Osteocyte (in vitro differentiated cells): ENCODE data around the gene EFNA5. TPM values are rescaled to one million over a fixed set of nuclear protein-coding genes. Genes with fewer than 3 reads are reported as not detected.

ENCODE experiments used
- DNase-seq: peaks from one replicate; pipeline ENCODE4 v3.0.0; 2021; ENCODE audit warnings: mixed read lengths; ENCODE audit not compliant: unreplicated experiment; ENCODE audit errors: extremely low spot score
- H3K27ac Mint-ChIP-seq: one replicate; pipeline ENCODE4 v1.8.0; 2021; ENCODE audit warnings: mild to moderate bottlenecking, mixed read lengths; ENCODE audit not compliant: unreplicated experiment
- H3K27me3 Mint-ChIP-seq: one replicate; pipeline ENCODE4 v1.8.0; 2021; ENCODE audit warnings: mixed read lengths; ENCODE audit not compliant: unreplicated experiment
- H3K36me3 Mint-ChIP-seq: one replicate; pipeline ENCODE4 v1.8.0; 2021; ENCODE audit warnings: mixed read lengths; ENCODE audit not compliant: unreplicated experiment
- H3K4me1 Mint-ChIP-seq: one replicate; pipeline ENCODE4 v1.8.0; 2021; ENCODE audit warnings: mixed read lengths; ENCODE audit not compliant: unreplicated experiment
- H3K4me3 Mint-ChIP-seq: one replicate; pipeline ENCODE4 v1.8.0; 2021; ENCODE audit warnings: mild to moderate bottlenecking, moderate library complexity, mixed read lengths; ENCODE audit not compliant: unreplicated experiment
- H3K9me3 Mint-ChIP-seq: one replicate; pipeline ENCODE4 v1.8.0; 2021; ENCODE audit warnings: mixed read lengths; ENCODE audit not compliant: unreplicated experiment
- CTCF ChIP-seq: fragments of 200-600 bp; sonication (generic); IDR thresholded peaks from 2 replicates; pipeline ENCODE4 v1.5.0; 2021; ENCODE audit warnings: antibody characterized with exemption, mild to moderate bottlenecking, moderate library complexity
- total RNA-seq: library from RNA; stranded (reverse); gene quantifications from 2 replicates; pipeline ENCODE4 v1.2.1, GENCODE V29; 2021

The EFNA5 gene
- total RNA-seq, 1 donor from 2014 or later: 34.2 TPM

GRCh38 chr5:107529618-107530017 lies 141.1 kb downstream of the EFNA5 start:
- H3K4me3 Mint-ChIP-seq: no peak overlapping the region
- H3K27me3 Mint-ChIP-seq: no peaks in the 10 kb centered on the region
- H3K36me3 Mint-ChIP-seq: peaks cover 2% of the 10 kb centered on the region
- H3K4me1 Mint-ChIP-seq: peaks cover 14% of the 10 kb centered on the region
- DNase-seq: no peak
- TF ChIP-seq CTCF: no peak
- no peak overlapping the region for H3K27ac Mint-ChIP-seq
- H3K9me3 Mint-ChIP-seq: no peaks in the 10 kb centered on the region

- no peak for DNase-seq
These were observed 144.3 kb downstream of the EFNA5 start for GRCh38 chr5:107526270-107526937.

GRCh38 chr5:107524111-107524510 lies 146.6 kb downstream of the EFNA5 start:
- H3K27ac Mint-ChIP-seq: no peak overlapping the region
- H3K4me1 Mint-ChIP-seq: peaks cover 28% of the 10 kb centered on the region
- H3K27me3 Mint-ChIP-seq: no peaks in the 10 kb centered on the region
- no peaks in the 10 kb centered on the region for H3K9me3 Mint-ChIP-seq
- no peak overlapping the region for H3K4me3 Mint-ChIP-seq
- peaks cover 2% of the 10 kb centered on the region for H3K36me3 Mint-ChIP-seq
- TF ChIP-seq CTCF: no peak
- no peak for DNase-seq

More at GRCh38 chr5:107526270-107526937, 144.3 kb downstream of the EFNA5 start:
- Mint-ChIP-seq H3K9me3 (no peaks in the 10 kb centered on the region), H3K36me3 (peaks cover 2% of the 10 kb centered on the region), H3K27ac (peak overlapping the region; percentile 42), H3K4me1 (peaks cover 22% of the 10 kb centered on the region), H3K4me3 (no peak overlapping the region), H3K27me3 (no peaks in the 10 kb centered on the region)
- TF ChIP-seq CTCF: no peak

DNA sequence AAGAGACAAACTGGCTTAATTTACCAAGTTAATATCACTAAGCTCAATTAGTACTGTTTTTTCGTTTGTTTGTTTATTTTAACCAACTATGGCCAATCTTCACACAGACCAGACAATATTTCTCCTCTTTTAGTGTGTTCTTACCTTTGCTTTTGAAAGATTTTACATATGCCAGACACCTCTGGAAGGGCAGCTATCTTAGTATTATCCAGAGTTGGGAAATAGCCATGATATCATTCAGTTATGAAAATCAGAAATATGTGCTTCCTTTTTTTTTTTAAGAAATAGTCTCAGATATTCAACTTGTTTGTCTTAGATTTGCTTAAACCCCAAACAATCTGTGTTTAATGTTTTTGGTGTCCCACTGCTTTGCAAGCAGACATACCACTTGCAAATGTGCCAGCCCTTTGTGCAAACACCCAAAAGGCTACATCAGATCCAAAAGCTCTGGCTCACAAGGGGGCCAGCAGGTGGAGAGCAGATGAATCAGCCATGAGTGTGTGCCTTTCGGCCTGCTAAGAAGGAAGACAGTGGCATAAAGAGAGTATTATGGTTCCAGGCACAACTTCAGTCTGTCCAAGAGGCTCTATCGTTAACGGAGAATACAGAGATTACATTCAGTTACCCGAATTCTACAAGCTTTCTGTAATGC lies 147.6 kb downstream of the EFNA5 start:
- no peak for DNase-seq
- Mint-ChIP-seq H3K4me1 (peaks cover 28% of the 10 kb centered on the region), H3K27ac (no peak overlapping the region), H3K36me3 (peaks cover 2% of the 10 kb centered on the region), H3K4me3 (no peak overlapping the region), H3K9me3 (no peaks in the 10 kb centered on the region), H3K27me3 (no peaks in the 10 kb centered on the region)
- TF ChIP-seq CTCF: no peak

DNA sequence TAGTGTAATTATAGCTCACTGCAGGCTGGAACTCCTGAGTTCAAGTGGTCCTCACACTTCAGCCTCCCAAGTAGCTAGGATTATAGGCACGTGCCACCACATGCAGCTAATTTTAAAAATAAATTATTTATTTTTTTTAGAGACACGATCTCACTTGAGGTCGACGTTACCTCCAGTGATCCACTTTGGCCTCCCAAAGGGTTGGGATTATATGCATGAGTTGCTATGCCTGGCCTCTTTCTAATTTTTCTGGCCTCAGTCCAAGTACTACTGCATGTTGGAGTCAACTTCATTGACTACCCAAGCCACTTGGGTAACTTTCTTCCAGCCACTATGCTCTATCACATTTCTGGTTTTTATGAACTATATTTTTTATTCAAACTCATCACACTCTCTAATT lies 148.3 kb downstream of the EFNA5 start:
- Mint-ChIP-seq H3K4me3 (no peak overlapping the region), H3K4me1 (peaks cover 28% of the 10 kb centered on the region), H3K36me3 (peaks cover 2% of the 10 kb centered on the region)

More for the DNA sequence above, 148.3 kb downstream of the EFNA5 start:
- Mint-ChIP-seq H3K27me3 (no peaks in the 10 kb centered on the region), H3K9me3 (no peaks in the 10 kb centered on the region), H3K27ac (no peak overlapping the region)
- DNase-seq: no peak
- no peak for TF ChIP-seq CTCF
